HL-60 (cell line): ENCODE results near the gene CPZ.

Source experiments
- GABPA ChIP-seq: IDR thresholded peaks from 2 replicates; pipeline ENCODE4 v1.6.1; 2012; ENCODE audit warnings: low read depth
- POLR2AphosphoS5 ChIP-seq: IDR thresholded peaks from 2 replicates; pipeline ENCODE4 v1.6.1; 2012; ENCODE audit warnings: low read depth
- SPI1 ChIP-seq: IDR thresholded peaks from 2 replicates; pipeline ENCODE4 v1.6.1; 2012; ENCODE audit warnings: low read depth, mild to moderate bottlenecking, borderline replicate concordance
- TF ChIP-seq, protein P1 (sequence below): IDR thresholded peaks from one replicate; pipeline ENCODE4 v1.5.1; 2011; ENCODE audit warnings: low read length, control low read depth, inconsistent platforms; ENCODE audit not compliant: insufficient read depth
- TF ChIP-seq, protein P2 (sequence below): IDR thresholded peaks from 2 replicates; pipeline ENCODE4 v1.6.1; 2012; ENCODE audit warnings: low read depth; ENCODE audit not compliant: insufficient replicate concordance

DNA sequence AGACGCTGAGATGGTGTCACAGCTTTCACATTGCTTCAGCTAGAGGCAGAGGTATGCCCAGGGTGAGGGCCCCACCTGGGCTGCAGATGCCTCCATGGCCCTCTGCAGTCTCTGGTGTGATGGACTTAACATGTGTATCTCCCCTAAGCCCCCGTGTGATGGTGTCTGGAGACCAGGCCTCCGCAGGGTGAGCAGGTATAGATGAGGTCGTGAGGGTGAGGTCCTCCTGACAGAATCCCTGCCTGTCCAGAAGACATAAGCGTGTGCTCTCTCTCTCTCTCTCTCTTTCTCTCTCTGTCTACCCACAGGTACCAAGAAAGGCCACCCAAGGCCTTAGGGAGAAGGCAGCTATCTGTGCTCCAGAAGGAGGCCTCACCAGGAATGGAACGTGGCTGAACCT lies 50.9 kb downstream of the CPZ start:
- TF ChIP-seq, protein P1, sequence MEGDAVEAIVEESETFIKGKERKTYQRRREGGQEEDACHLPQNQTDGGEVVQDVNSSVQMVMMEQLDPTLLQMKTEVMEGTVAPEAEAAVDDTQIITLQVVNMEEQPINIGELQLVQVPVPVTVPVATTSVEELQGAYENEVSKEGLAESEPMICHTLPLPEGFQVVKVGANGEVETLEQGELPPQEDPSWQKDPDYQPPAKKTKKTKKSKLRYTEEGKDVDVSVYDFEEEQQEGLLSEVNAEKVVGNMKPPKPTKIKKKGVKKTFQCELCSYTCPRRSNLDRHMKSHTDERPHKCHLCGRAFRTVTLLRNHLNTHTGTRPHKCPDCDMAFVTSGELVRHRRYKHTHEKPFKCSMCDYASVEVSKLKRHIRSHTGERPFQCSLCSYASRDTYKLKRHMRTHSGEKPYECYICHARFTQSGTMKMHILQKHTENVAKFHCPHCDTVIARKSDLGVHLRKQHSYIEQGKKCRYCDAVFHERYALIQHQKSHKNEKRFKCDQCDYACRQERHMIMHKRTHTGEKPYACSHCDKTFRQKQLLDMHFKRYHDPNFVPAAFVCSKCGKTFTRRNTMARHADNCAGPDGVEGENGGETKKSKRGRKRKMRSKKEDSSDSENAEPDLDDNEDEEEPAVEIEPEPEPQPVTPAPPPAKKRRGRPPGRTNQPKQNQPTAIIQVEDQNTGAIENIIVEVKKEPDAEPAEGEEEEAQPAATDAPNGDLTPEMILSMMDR: no peak
- TF ChIP-seq, protein P2, sequence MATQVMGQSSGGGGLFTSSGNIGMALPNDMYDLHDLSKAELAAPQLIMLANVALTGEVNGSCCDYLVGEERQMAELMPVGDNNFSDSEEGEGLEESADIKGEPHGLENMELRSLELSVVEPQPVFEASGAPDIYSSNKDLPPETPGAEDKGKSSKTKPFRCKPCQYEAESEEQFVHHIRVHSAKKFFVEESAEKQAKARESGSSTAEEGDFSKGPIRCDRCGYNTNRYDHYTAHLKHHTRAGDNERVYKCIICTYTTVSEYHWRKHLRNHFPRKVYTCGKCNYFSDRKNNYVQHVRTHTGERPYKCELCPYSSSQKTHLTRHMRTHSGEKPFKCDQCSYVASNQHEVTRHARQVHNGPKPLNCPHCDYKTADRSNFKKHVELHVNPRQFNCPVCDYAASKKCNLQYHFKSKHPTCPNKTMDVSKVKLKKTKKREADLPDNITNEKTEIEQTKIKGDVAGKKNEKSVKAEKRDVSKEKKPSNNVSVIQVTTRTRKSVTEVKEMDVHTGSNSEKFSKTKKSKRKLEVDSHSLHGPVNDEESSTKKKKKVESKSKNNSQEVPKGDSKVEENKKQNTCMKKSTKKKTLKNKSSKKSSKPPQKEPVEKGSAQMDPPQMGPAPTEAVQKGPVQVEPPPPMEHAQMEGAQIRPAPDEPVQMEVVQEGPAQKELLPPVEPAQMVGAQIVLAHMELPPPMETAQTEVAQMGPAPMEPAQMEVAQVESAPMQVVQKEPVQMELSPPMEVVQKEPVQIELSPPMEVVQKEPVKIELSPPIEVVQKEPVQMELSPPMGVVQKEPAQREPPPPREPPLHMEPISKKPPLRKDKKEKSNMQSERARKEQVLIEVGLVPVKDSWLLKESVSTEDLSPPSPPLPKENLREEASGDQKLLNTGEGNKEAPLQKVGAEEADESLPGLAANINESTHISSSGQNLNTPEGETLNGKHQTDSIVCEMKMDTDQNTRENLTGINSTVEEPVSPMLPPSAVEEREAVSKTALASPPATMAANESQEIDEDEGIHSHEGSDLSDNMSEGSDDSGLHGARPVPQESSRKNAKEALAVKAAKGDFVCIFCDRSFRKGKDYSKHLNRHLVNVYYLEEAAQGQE: no peak
- TF ChIP-seq POLR2AphosphoS5 (no peak), SPI1 (no peak), GABPA (no peak)
